ENCODE results near the gene CADM1.

- TF ChIP-seq CTCF (IDR thresholded peaks at IDR 0.05; ENCODE audit: low read depth, low read length) (no peak), EZH2phosphoT487 (IDR thresholded peaks at IDR 0.05; ENCODE audit: low read depth) (no peak)
Measured at GRCh38 chr11:115303929-115304531, 200.2 kb downstream of the CADM1 start.

All from OCI-LY3 (cell line).